HEK293 (cell line): Measurements from ENCODE around the gene MUC5B.

Source experiments
- CTCF ChIA-PET: fragments of 350-600 bp; formaldehyde crosslinking; extraction: SDS; loops from one replicate; lab custom pipeline; 2021; ENCODE audit warnings: antibody characterized with exemption; lab: Yijun Ruan, JAX
- POLR2A ChIA-PET: fragments of 300-600 bp; formaldehyde crosslinking; extraction: SDS; loops from one replicate; lab custom pipeline; 2020; ENCODE audit warnings: antibody characterized with exemption, inconsistent platforms; lab: Yijun Ruan, JAX
- H3K27ac ChIP-seq: fragments of 200-500 bp; sonication (Bioruptor generic); 2 replicates; pipeline ENCODE4 v1.5.1; 2014; ENCODE audit warnings: low read depth, low read length, control low read depth, inconsistent platforms; ENCODE audit errors: extremely low read depth
- H3K36me3 ChIP-seq, 2 experiments: fragments of 200-500 bp in 1 of 2; sonication (Bioruptor generic) in 1 of 2; 1 replicate in 1 of 2; 2 replicates in 1 of 2; pipeline ENCODE4 v1.5.1; 2014 to 2017; ENCODE audit warnings: inconsistent platforms in 2 of 2, low read length in 2 of 2; ENCODE audit not compliant: control insufficient read depth in 2 of 2, insufficient read depth in 1 of 2
- H3K4me1 ChIP-seq: fragments of 200-500 bp; sonication (Bioruptor generic); 2 replicates; pipeline ENCODE4 v1.5.1; 2014; ENCODE audit warnings: mild to moderate bottlenecking, low read length, inconsistent platforms; ENCODE audit not compliant: control insufficient read depth, insufficient read depth
- H3K4me3 ChIP-seq: 2 replicates; pipeline ENCODE4 v1.5.1; 2011; ENCODE audit warnings: low read depth, mild to moderate bottlenecking, control low read depth, low read length, moderate library complexity
- H3K9me3 ChIP-seq: fragments of 200-500 bp; sonication (Bioruptor generic); 2 replicates; pipeline ENCODE4 v1.5.1; 2014; ENCODE audit warnings: low read depth, low read length, inconsistent platforms; ENCODE audit not compliant: control insufficient read depth, insufficient read depth
- HOXA7 ChIP-seq: sonication (generic); formaldehyde crosslinking; IDR thresholded peaks from 2 replicates; pipeline ENCODE4 v1.8.1; 2022; ENCODE audit warnings: missing genetic modification reagents, borderline replicate concordance
- KLF16 ChIP-seq: fragments of 450-650 bp; formaldehyde crosslinking; IDR thresholded peaks from 2 replicates; pipeline ENCODE4 v1.5.1; 2017; ENCODE audit warnings: missing biosample characterization, missing genetic modification characterization
- KLF17 ChIP-seq: fragments of 450-650 bp; formaldehyde crosslinking; IDR thresholded peaks from 2 replicates; pipeline ENCODE4 v1.5.1; 2016; ENCODE audit warnings: missing biosample characterization, missing genetic modification characterization
- KLF8 ChIP-seq: fragments of 450-650 bp; formaldehyde crosslinking; IDR thresholded peaks from 2 replicates; pipeline ENCODE4 v1.5.1; 2016; ENCODE audit warnings: missing biosample characterization, missing genetic modification characterization
- SP2 ChIP-seq: fragments of 450-650 bp; formaldehyde crosslinking; IDR thresholded peaks from 2 replicates; pipeline ENCODE4 v1.5.1; 2016; ENCODE audit warnings: missing biosample characterization, missing genetic modification characterization
- ZBTB17 ChIP-seq: fragments of 450-650 bp; formaldehyde crosslinking; IDR thresholded peaks from 2 replicates; pipeline ENCODE4 v1.5.1; 2016; ENCODE audit warnings: missing biosample characterization, missing genetic modification characterization
- ZBTB6 ChIP-seq: fragments of 450-650 bp; formaldehyde crosslinking; IDR thresholded peaks from 2 replicates; pipeline ENCODE4 v1.5.1; 2017; ENCODE audit warnings: missing biosample characterization, missing genetic modification characterization
- ZFHX2 ChIP-seq: fragments of 450-650 bp; formaldehyde crosslinking; conservative IDR thresholded peaks from 2 replicates; pipeline ENCODE4 v1.5.1; 2016; ENCODE audit warnings: missing biosample characterization, missing genetic modification characterization
- ZIC2 ChIP-seq: fragments of 450-650 bp; formaldehyde crosslinking; IDR thresholded peaks from 2 replicates; pipeline ENCODE4 v1.5.1; 2016; ENCODE audit warnings: missing biosample characterization, missing genetic modification characterization
- ZNF114 ChIP-seq: fragments of 450-650 bp; formaldehyde crosslinking; IDR thresholded peaks from 2 replicates; pipeline ENCODE4 v1.5.0; 2017; ENCODE audit warnings: missing biosample characterization, missing genetic modification characterization
- ZNF19 ChIP-seq: fragments of 450-650 bp; formaldehyde crosslinking; IDR thresholded peaks from 2 replicates; pipeline ENCODE4; 2016; ENCODE audit warnings: missing biosample characterization, missing genetic modification characterization, low read depth
- ZNF23 ChIP-seq: fragments of 450-650 bp; formaldehyde crosslinking; IDR thresholded peaks from 2 replicates; pipeline ENCODE4 v1.5.1; 2016; ENCODE audit warnings: missing biosample characterization, missing genetic modification characterization, borderline replicate concordance
- ZNF239 ChIP-seq: fragments of 450-650 bp; formaldehyde crosslinking; IDR thresholded peaks from 2 replicates; pipeline ENCODE4 v1.5.1; 2016; ENCODE audit warnings: missing biosample characterization, missing genetic modification characterization
- ZNF26 ChIP-seq: fragments of 450-650 bp; formaldehyde crosslinking; IDR thresholded peaks from 2 replicates; pipeline ENCODE4 v1.5.1; 2016; ENCODE audit warnings: missing biosample characterization, missing genetic modification characterization
- ZNF354C ChIP-seq: fragments of 450-650 bp; formaldehyde crosslinking; IDR thresholded peaks from 2 replicates; pipeline ENCODE4 v1.5.1; 2016; ENCODE audit warnings: missing biosample characterization, missing genetic modification characterization, low read depth, borderline replicate concordance
- ZNF423 ChIP-seq: fragments of 450-650 bp; formaldehyde crosslinking; IDR thresholded peaks from 2 replicates; pipeline ENCODE4 v1.5.1; 2016; ENCODE audit warnings: missing biosample characterization, missing genetic modification characterization
- ZNF473 ChIP-seq: fragments of 450-650 bp; formaldehyde crosslinking; IDR thresholded peaks from 2 replicates; pipeline ENCODE4 v1.5.1; 2017; ENCODE audit warnings: missing biosample characterization, missing genetic modification characterization
- ZNF510 ChIP-seq: fragments of 450-650 bp; formaldehyde crosslinking; IDR thresholded peaks from 2 replicates; pipeline ENCODE4 v1.5.1; 2018; ENCODE audit warnings: mild to moderate bottlenecking, missing genetic modification characterization, missing biosample characterization; ENCODE audit not compliant: insufficient replicate concordance
- ZNF549 ChIP-seq: fragments of 450-650 bp; IDR thresholded peaks from 2 replicates; pipeline ENCODE4 v1.5.1; 2018; ENCODE audit warnings: missing biosample characterization, missing genetic modification characterization, mild to moderate bottlenecking, inconsistent platforms, moderate library complexity
- ZNF692 ChIP-seq: fragments of 450-650 bp; formaldehyde crosslinking; IDR thresholded peaks from 2 replicates; pipeline ENCODE4 v1.5.1; 2016; ENCODE audit warnings: missing biosample characterization, missing genetic modification characterization
- ZNF777 ChIP-seq: fragments of 450-650 bp; formaldehyde crosslinking; IDR thresholded peaks from 2 replicates; pipeline ENCODE4 v1.5.1; 2017; ENCODE audit warnings: missing biosample characterization, missing genetic modification characterization, borderline replicate concordance
- ZNF792 ChIP-seq: fragments of 450-650 bp; formaldehyde crosslinking; IDR thresholded peaks from 2 replicates; pipeline ENCODE4 v1.5.1; 2016; ENCODE audit warnings: missing biosample characterization, missing genetic modification characterization
- ZSCAN16 ChIP-seq: fragments of 450-650 bp; formaldehyde crosslinking; IDR thresholded peaks from 2 replicates; pipeline ENCODE4 v1.5.1; 2016; ENCODE audit warnings: missing biosample characterization, missing genetic modification characterization

Gene MUC5B

GRCh38 chr11:1256257-1257045, 33.6 kb downstream of the MUC5B start:
- no peaks in the 10 kb centered on the region for H3K36me3 ChIP-seq
- H3K9me3 ChIP-seq = no peaks in the 10 kb centered on the region
- TF ChIP-seq KLF8 (tag by site-specific recombination) = peak; percentile 34; the same call in 1 of the 2 replicates
- TF ChIP-seq ZSCAN16 (tag by site-specific recombination) = no peak
- no peak for TF ChIP-seq ZBTB17 (tag by site-specific recombination)
- TF ChIP-seq, all 188 proteins: peak for 1
- H3K4me3 ChIP-seq = no peak overlapping the region
- no peak overlapping the region for H3K27ac ChIP-seq
- no peaks in the 10 kb centered on the region for H3K4me1 ChIP-seq
- ChIA-PET POLR2A (no interaction called here), CTCF (interaction anchor here (0.5 to 0.9 kb wide), 2 partner anchors 13 to 909 kb away, joined by 3 read pairs; no protein-coding TSS in a partner anchor)

- TF ChIP-seq ZNF792 (tag by site-specific recombination) (no peak), ZIC2 (tag by site-specific recombination) (no peak), ZNF692 (tag by site-specific recombination) (no peak), ZNF23 (tag by site-specific recombination) (no peak), KLF17 (tag by site-specific recombination) (no peak), ZNF777 (tag by site-specific recombination) (no peak), SP2 (no peak), ZNF114 (no peak), ZNF26 (tag by site-specific recombination) (no peak), ZFHX2 (tag by site-specific recombination) (no peak), ZNF354C (tag by site-specific recombination) (no peak), ZNF423 (no peak), ZNF549 (no peak), ZBTB6 (tag by site-specific recombination) (no peak), ZNF473 (tag by site-specific recombination) (no peak), KLF16 (no peak), ZNF510 (tag by site-specific recombination) (no peak), ZNF19 (tag by site-specific recombination) (no peak), ZNF239 (no peak), HOXA7 (CRISPR knock-in tag) (no peak)
- H3K4me3 ChIP-seq = no peak overlapping the region
- CTCF ChIA-PET = interaction anchor here (0.9 kb wide), 1 partner anchor 12 kb away, joined by 3 read pairs; no protein-coding TSS in a partner anchor
These were observed 34.5 kb downstream of the MUC5B start for GRCh38 chr11:1257366-1257765.

More at GRCh38 chr11:1257366-1257765, 34.5 kb downstream of the MUC5B start:
- no peaks in the 10 kb centered on the region for H3K4me1 ChIP-seq
- no peaks in the 10 kb centered on the region for H3K9me3 ChIP-seq
- H3K36me3 ChIP-seq = no peaks in the 10 kb centered on the region
- POLR2A ChIA-PET = no interaction called here
- no peak overlapping the region for H3K27ac ChIP-seq
